Caki2 (cell line): Measurements from ENCODE around the gene DIAPH3. TPM values are rescaled to one million over a fixed set of nuclear protein-coding genes. Genes with fewer than 3 reads are reported as not detected.

Experiments used
- DNase-seq: peaks from one replicate; pipeline ENCODE4 v3.0.0-alpha.2; 2015; ENCODE audit warnings: low read depth
- in situ Hi-C: cut with HindIII; loops from 2 replicates; pipeline ENCODE4 v1.10.0; 2016; ENCODE audit warnings: low sequenced_read_pairs, low pct_unique_long_range_greater_than_20kb, mixed read lengths
- total RNA-seq: library from RNA; depleted of rRNA; stranded (reverse); fragments of >200 nt; shearing (Covaris generic); gene quantifications from 2 replicates; pipeline ENCODE4 v1.2.3, GENCODE V29; 2014; ENCODE audit warnings: low replicate concordance

Gene DIAPH3
- total RNA-seq, 1 experiment from 2014 or later, result 8.5 TPM

DNA sequence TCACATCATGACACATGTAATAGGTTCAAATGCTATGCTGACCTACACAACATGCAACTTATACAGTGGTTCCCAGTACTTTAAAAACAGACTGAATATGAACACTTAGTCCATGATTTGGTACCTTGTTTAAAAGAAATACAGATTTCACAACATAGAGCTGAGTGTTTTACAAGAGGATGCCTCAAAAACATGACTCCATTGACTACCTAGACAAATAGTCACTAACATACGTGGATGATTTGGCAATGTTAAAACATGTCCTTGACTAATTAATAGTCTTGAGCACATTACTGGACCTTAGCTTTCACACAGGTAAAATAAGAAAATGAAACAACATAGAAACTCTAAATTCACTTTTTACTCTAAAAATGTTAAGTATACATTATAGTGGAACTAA is 300.1 kb downstream of the DIAPH3 start:
- in situ Hi-C loops, result no loop called here
- DNase-seq, result no peak

DNA sequence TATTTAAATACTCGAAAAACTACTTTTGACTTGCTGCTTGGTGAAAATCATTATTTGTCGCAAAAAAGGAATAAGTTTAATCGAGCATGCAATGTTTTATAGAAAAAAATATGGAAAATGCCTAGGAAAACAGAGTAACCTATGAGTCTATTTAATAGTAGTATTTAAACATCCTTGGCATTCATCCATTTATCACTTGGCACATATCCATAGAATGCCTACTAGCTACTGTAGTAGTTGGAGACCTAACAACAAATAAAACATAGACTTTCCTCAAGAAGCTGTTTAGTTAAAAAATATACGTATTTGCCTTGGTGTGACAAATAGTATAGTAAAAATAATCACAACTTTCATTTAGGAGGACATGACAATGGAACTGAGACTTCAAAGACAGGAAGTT is 302.1 kb downstream of the DIAPH3 start:
- in situ Hi-C loops, result no loop called here
- no peak for DNase-seq

DNA sequence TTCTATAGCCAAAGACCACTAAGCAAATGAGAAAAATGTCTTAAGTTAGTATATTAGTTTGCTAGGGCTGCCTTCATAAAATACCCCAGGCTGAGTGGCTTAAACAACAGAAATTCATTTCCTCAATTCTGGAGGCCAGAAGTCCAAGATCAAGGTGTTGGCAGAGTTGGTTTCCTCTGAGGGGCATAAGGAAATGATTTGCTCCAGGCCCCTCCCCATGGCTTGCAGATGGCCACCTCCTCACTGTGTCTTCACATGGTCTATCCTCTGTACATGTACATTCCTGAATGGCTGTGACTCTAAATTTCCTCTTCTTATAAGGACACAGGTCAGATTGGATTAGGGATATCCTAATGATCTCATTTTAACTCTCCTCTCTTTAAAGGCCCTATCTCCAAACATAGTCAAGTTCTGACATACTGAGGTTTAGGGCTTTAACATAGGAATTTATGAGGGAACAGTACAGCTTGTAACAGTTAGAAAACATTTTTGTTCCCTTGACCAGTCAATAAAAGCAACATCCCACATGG is 307.4 kb downstream of the DIAPH3 start:
- no peak for DNase-seq
- in situ Hi-C loops, result no loop called here

DNA sequence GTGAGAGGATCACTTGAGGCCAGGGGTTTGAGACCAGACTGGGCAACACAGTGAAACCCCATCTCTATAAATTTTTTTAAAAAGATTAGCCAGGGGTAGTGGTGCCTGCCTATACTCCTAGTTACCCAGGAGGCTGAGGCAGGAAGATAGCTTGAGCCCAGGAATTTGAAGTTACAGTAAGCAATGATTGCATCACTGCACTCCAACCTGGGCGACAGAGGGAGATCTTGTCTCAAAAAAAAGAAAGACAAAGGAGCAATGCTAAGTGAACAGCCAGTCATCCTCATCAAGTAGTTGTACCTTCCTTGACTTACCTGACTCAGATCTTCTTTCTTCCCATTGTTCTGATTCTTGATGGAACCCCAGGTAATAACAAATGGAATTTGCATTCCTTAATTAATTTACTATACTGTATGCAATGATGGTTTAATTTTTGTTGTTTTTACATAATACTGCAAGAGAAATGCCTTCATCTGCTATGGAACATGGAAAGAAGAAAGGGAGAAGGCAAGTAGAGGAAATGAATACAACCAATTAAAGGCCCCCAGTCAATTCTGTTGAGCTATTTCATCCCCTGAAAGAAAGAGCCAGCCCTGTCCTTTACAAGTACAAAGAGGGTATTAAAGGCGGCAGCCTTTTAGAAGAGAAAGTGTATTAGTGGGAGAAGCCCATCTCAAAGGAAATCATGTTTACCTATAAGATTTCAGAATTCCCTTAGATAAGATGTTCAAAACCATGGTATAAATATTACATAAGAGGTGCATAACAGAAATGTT is 316.7 kb downstream of the DIAPH3 start:
- DNase-seq, result no peak
- in situ Hi-C loops, result no loop called here

GRCh38 chr13:59843040-59843439 is 320.7 kb downstream of the DIAPH3 start:
- in situ Hi-C loops, result no loop called here
- DNase-seq, result no peak

DNA sequence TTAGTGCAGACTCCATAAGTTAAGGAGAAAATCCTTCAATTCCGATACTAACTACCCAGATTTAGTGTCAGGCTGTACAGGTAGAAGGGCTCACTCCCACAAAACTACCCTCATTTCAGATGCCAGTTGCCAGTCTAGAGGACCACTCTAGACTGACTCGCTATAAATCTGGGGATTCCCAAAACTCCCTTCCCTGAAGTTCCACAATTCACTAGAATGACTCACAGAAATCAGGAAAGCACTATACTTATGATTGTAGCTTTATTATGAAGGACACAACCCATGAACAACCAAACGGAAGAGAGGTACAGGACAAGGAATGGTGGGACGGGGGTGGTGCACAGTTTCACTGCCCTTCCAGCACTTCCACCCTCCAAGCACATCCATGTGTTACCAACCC is 321.2 kb downstream of the DIAPH3 start:
- no peak for DNase-seq
- in situ Hi-C loops, result no loop called here

DNA sequence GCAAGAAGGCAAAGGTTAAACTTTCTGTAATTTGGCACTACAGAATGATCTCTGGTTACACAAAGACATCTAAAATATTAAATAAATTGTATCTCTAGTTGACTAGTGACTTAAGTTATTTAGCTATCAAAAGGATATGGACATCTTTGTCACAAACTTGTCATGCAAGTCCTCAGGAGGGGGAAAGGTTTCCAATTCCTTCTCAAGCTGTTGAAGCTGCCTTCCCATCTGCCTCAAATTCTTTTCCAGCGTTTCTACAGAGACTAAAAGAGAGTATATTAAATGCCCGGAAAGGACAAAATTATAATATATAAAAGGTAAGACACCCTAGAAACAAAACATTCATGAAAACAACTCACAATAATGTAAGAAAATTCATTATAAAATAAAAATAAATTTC is 324.5 kb downstream of the DIAPH3 start:
- in situ Hi-C loops, result no loop called here

GRCh38 chr13:59837101-59837500 is 326.6 kb downstream of the DIAPH3 start:
- in situ Hi-C loops, result no loop called here
- DNase-seq, result no peak

More for the DNA sequence above, 324.5 kb downstream of the DIAPH3 start:
- DNase-seq, result no peak

DNA sequence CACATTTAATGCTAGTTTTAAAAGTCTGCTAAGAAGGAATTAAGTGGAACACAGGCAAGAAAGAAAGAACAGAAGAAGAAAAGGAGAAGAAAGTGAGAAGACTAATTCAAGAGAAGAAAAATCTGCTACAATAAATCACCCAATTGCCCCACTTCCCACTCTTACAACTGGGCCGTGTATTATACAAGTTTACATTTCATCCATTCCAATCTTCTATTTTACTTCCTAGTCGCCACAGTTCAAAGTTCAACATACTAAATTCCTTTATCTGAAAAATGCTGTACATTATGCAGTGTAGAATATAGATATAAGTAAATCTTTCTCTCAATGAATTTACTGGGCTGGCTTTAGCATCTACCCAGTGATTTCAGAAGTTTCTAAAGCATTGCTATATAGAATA is 328.2 kb downstream of the DIAPH3 start:
- in situ Hi-C loops, result no loop called here
- no peak for DNase-seq

- in situ Hi-C loops, result no loop called here
- DNase-seq, result no peak
Observed at GRCh38 chr13:59834801-59835200, 328.9 kb downstream of the DIAPH3 start.

DNA sequence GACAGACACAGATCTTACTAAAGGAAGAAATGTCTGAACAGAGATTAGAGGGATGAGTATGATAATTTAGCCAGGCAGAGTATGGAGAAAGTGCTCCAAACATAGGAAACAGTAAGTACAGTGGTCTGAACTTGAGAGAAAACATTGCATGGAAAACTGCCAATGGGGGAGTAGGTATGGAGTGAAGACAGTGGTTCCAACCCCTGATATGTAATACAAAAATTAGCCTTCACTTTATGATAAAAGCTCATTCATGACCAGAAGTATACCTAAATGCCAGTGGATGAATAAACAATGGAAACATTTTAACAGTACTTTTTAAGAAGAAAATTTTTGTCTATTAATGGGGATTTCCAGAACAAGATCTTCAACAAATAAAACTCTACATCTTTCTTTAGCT is 334.0 kb downstream of the DIAPH3 start:
- in situ Hi-C loops, result no loop called here

GRCh38 chr13:59823486-59823885 is 340.2 kb downstream of the DIAPH3 start:
- no peak for DNase-seq
- in situ Hi-C loops, result no loop called here

More for the DNA sequence above, 334.0 kb downstream of the DIAPH3 start:
- no peak for DNase-seq

GRCh38 chr13:59809564-59809963 is 354.2 kb downstream of the DIAPH3 start:
- no peak for DNase-seq
- in situ Hi-C loops, result no loop called here

- no peak for DNase-seq
- in situ Hi-C loops, result no loop called here
Observed at GRCh38 chr13:59806801-59807200, 356.9 kb downstream of the DIAPH3 start.

- in situ Hi-C loops, result no loop called here
Observed at GRCh38 chr13:59801107-59801880, 362.4 kb downstream of the DIAPH3 start.

GRCh38 chr13:59793107-59793506 is 370.6 kb downstream of the DIAPH3 start:
- in situ Hi-C loops, result no loop called here
- no peak for DNase-seq

More at GRCh38 chr13:59801107-59801880, 362.4 kb downstream of the DIAPH3 start:
- no peak for DNase-seq

DNA sequence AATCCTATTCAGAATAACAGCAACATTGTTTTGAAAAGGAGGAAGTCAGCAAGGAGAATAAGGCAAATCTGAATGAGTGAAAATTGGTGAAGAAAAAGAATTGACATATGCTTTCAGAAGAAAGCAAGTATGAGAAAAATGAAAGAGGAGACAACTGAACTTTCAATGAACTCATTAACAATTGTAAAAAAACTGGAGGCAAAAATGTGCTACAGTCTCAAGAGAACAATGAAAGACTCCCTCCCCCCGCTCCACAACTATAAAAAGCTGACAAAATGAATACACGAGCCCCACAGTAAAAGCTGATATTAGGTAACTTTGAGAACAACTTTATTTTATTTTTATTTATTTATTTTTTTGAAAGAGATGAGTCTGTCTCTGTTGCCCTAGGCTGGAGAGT is 373.1 kb downstream of the DIAPH3 start:
- in situ Hi-C loops, result no loop called here
- DNase-seq, result no peak

DNA sequence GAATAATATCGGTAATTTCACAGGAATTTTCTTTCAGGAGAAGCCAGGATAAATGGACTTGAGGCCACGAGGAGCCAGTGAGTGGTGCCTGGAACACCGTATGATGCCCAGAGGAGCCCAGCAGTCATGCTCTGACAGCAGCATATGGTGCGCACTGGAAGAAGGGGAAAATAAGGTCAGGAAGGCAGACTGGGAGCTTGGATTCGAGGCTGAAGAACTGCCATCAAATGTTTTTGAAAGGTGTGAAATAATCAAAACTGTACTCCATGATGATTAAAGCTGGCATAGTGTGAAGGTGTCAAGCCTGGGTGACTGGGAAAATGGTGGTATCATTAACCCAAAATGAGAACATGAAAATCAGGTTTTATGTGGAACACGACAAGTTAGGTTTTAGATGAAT is 374.2 kb downstream of the DIAPH3 start:
- in situ Hi-C loops, result no loop called here
- DNase-seq, result no peak

GRCh38 chr13:59787679-59788078 is 376.0 kb downstream of the DIAPH3 start:
- no peak for DNase-seq
- in situ Hi-C loops, result no loop called here
